Fibroblast of lung (primary cell): ENCODE data around the gene CXCL6. TPM values are rescaled to one million over a fixed set of nuclear protein-coding genes. Genes with fewer than 3 reads are reported as not detected.

ENCODE experiments used
- DNase-seq, 2 donors: peaks; one replicate each; pipeline versions ENCODE4 v3.0.0 to v3.0.0-alpha.2; 2010; ENCODE audit warnings: low read depth in 2 of 2
- H2AFZ ChIP-seq: 2 replicates; pipeline ENCODE4 v1.5.1; 2012; ENCODE audit warnings: low read length, control low read depth, inconsistent platforms
- H3K27ac ChIP-seq: 2 replicates; pipeline ENCODE4 v1.5.1; 2011; ENCODE audit warnings: low read length, control low read depth; ENCODE audit not compliant: insufficient read depth
- H3K27me3 ChIP-seq: 2 replicates; pipeline ENCODE4 v1.5.1; 2011; ENCODE audit warnings: mild to moderate bottlenecking, low read length; ENCODE audit not compliant: control insufficient read depth, insufficient read depth
- H3K36me3 ChIP-seq: 2 replicates; pipeline ENCODE4 v1.5.1; 2011; ENCODE audit warnings: low read length; ENCODE audit not compliant: control insufficient read depth, insufficient read depth
- H3K4me1 ChIP-seq: 2 replicates; pipeline ENCODE4 v1.5.1; 2011; ENCODE audit warnings: low read length; ENCODE audit not compliant: control insufficient read depth, insufficient read depth; ENCODE audit errors: extremely low read depth
- H3K4me2 ChIP-seq: 2 replicates; pipeline ENCODE4 v1.5.1; 2011; ENCODE audit warnings: low read length, control low read depth; ENCODE audit not compliant: insufficient read depth; ENCODE audit errors: extremely low read depth
- H3K4me3 ChIP-seq, 4 experiments: fragments of 200-600 bp in 1 of 4; sonication (generic) in 1 of 4; replicated peaks in 1 of 4; 2 replicates each; pipeline ENCODE4 v1.5.1; 2011 to 2016; ENCODE audit warnings: low read length in 4 of 4, low read depth in 3 of 4, mild to moderate bottlenecking in 3 of 4, control low read depth in 2 of 4, inconsistent platforms in 1 of 4, mixed read lengths in 1 of 4; ENCODE audit not compliant: insufficient read depth in 1 of 4; ENCODE audit errors: control extremely low read depth in 1 of 4
- H3K79me2 ChIP-seq: 2 replicates; pipeline ENCODE4 v1.5.1; 2012; ENCODE audit warnings: mild to moderate bottlenecking, low read length, inconsistent platforms; ENCODE audit not compliant: control insufficient read depth, insufficient read depth
- H3K9ac ChIP-seq: 2 replicates; pipeline ENCODE4 v1.5.1; 2011; ENCODE audit warnings: mild to moderate bottlenecking, low read length, control low read depth; ENCODE audit not compliant: insufficient read depth
- H3K9me3 ChIP-seq: 2 replicates; pipeline ENCODE4 v1.5.1; 2012; ENCODE audit warnings: low read depth, low read length; ENCODE audit not compliant: control insufficient read depth, insufficient read depth
- H4K20me1 ChIP-seq: 2 replicates; pipeline ENCODE4 v1.5.1; 2011; ENCODE audit warnings: low read length; ENCODE audit not compliant: control insufficient read depth, insufficient read depth; ENCODE audit errors: extremely low read depth
- CTCF ChIP-seq, 2 donors: IDR thresholded peaks in 1 of 2; conservative IDR thresholded peaks in 1 of 2; 1 replicate in 1 of 2; 2 replicates in 1 of 2; pipeline ENCODE4 v1.5.1; 2011 to 2012; ENCODE audit warnings: low read length in 2 of 2, control low read depth in 1 of 2, inconsistent platforms in 1 of 2, low read depth in 1 of 2, mild to moderate bottlenecking in 1 of 2
- EZH2 ChIP-seq: IDR thresholded peaks from 2 replicates; pipeline ENCODE4 v1.5.1; 2012; ENCODE audit warnings: low read length, control low read depth, mild to moderate bottlenecking; ENCODE audit errors: missing control alignments
- polyA plus RNA-seq, 2 donors: library from polyadenylated mRNA; depleted of rRNA in 1 of 2; stranded (reverse) in 1 of 2; unstranded in 1 of 2; fragments of >200 nt; gene quantifications; 2 replicates each; pipeline ENCODE4 v1.2.1, GENCODE V29; 2011 to 2012; ENCODE audit warnings: missing spikeins in 1 of 2
- total RNA-seq: library from RNA; depleted of rRNA; stranded (reverse); fragments of >200 nt; gene quantifications from 2 replicates; pipeline ENCODE4 v1.2.1, GENCODE V29; 2014

The CXCL6 gene
- total and polyA plus RNA-seq, 2 donors (not counting 1 experiment from before 2014, with no cell fraction given), result 0.17 to 0.66 TPM

GRCh38 chr4:73800206-73800605 is 36.3 kb upstream of the CXCL6 start:
- Histone ChIP-seq H3K27ac (no peak overlapping the region), H3K9ac (no peak overlapping the region), H3K36me3 (no peaks in the 10 kb centered on the region), H3K27me3 (no peaks in the 10 kb centered on the region), H3K79me2 (no peaks in the 10 kb centered on the region), H4K20me1 (no peaks in the 10 kb centered on the region), H3K4me3 (no peak overlapping the region), H2AFZ (no peak overlapping the region), H3K9me3 (no peaks in the 10 kb centered on the region), H3K4me1 (no peaks in the 10 kb centered on the region), H3K4me2 (no peak overlapping the region)
- no peak for TF ChIP-seq CTCF (conservative IDR thresholded peaks at IDR 0.05 in 1 of 2, IDR thresholded peaks at IDR 0.05 in 1 of 2; ENCODE audit: low read depth in 1 of 2, low read length in 2 of 2)
- no peak for TF ChIP-seq EZH2
- DNase-seq, result no peak

GRCh38 chr4:73801692-73802091 is 34.8 kb upstream of the CXCL6 start:
- Histone ChIP-seq H3K4me2 (no peak overlapping the region), H4K20me1 (no peaks in the 10 kb centered on the region), H3K36me3 (no peaks in the 10 kb centered on the region), H3K9me3 (no peaks in the 10 kb centered on the region), H3K27me3 (no peaks in the 10 kb centered on the region), H2AFZ (no peak overlapping the region), H3K27ac (no peak overlapping the region), H3K9ac (no peak overlapping the region), H3K4me3 (no peak overlapping the region), H3K79me2 (no peaks in the 10 kb centered on the region), H3K4me1 (no peaks in the 10 kb centered on the region)
- TF ChIP-seq EZH2 (no peak), CTCF (conservative IDR thresholded peaks at IDR 0.05 in 1 of 2, IDR thresholded peaks at IDR 0.05 in 1 of 2; ENCODE audit: low read depth in 1 of 2, low read length in 2 of 2) (no peak)
- DNase-seq, result no peak

- Histone ChIP-seq H3K9ac (no peak overlapping the region), H3K4me3 (no peak overlapping the region), H3K9me3 (no peaks in the 10 kb centered on the region), H3K27me3 (no peaks in the 10 kb centered on the region), H4K20me1 (no peaks in the 10 kb centered on the region), H3K79me2 (no peaks in the 10 kb centered on the region), H3K36me3 (no peaks in the 10 kb centered on the region), H3K27ac (no peak overlapping the region), H3K4me1 (no peaks in the 10 kb centered on the region), H2AFZ (no peak overlapping the region), H3K4me2 (no peak overlapping the region)
- DNase-seq, result no peak
- TF ChIP-seq EZH2, result no peak
- TF ChIP-seq CTCF (conservative IDR thresholded peaks at IDR 0.05 in 1 of 2, IDR thresholded peaks at IDR 0.05 in 1 of 2; ENCODE audit: low read depth in 1 of 2, low read length in 2 of 2), result no peak
These were observed 33.3 kb upstream of the CXCL6 start for GRCh38 chr4:73803213-73803612.
